ENCODE measurements around the gene GALNT18. TPM values are rescaled to one million over a fixed set of nuclear protein-coding genes. Genes with fewer than 3 reads are reported as not detected.

Gene GALNT18
- total RNA-seq, 1 donor from 2014 or later = 11.7 TPM

DNA sequence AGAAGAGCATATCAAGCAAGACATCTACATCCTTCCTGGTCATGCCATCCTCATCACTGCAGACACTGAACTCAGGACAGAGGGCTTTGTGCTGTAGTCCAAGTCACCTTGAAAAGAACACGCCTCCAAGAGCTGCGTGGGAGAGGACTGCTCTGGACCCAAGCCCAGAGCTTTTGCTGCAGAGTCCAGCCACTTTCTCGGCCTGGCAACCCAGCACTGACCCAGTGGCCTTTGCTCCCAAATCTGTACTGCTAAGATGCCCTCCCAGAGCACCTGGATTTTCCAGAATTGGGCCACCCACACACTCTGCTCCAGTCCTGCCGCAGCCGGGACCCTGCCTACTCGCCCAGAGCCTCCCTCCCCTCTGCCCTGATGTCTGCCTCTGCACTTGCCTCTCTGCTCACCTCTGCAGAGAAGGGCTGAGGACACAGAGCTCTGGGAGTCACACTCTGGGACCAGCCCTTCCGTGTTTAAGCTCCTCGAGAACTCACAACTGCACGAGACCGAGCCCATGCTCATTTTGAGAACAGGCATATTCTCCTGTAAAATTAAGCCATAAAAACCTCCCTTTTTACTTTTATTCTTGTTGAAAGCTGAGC is 185.0 kb downstream of the GALNT18 start:
- H3K4me1 Mint-ChIP-seq (ENCODE audit: unreplicated experiment) = peaks cover 19% of the 10 kb centered on the region
- peaks cover 2% of the 10 kb centered on the region for H3K36me3 Mint-ChIP-seq
- DNase-seq (ENCODE audit: extremely low spot score, unreplicated experiment) = no peak
- no peak overlapping the region for H3K4me3 Mint-ChIP-seq
- TF ChIP-seq, protein P1, sequence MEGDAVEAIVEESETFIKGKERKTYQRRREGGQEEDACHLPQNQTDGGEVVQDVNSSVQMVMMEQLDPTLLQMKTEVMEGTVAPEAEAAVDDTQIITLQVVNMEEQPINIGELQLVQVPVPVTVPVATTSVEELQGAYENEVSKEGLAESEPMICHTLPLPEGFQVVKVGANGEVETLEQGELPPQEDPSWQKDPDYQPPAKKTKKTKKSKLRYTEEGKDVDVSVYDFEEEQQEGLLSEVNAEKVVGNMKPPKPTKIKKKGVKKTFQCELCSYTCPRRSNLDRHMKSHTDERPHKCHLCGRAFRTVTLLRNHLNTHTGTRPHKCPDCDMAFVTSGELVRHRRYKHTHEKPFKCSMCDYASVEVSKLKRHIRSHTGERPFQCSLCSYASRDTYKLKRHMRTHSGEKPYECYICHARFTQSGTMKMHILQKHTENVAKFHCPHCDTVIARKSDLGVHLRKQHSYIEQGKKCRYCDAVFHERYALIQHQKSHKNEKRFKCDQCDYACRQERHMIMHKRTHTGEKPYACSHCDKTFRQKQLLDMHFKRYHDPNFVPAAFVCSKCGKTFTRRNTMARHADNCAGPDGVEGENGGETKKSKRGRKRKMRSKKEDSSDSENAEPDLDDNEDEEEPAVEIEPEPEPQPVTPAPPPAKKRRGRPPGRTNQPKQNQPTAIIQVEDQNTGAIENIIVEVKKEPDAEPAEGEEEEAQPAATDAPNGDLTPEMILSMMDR (conservative IDR thresholded peaks at IDR 0.05) = no peak
- no peak overlapping the region for H3K27ac Mint-ChIP-seq
- peaks cover 26% of the 10 kb centered on the region for H3K27me3 Mint-ChIP-seq
- no peaks in the 10 kb centered on the region for H3K9me3 Mint-ChIP-seq

DNA sequence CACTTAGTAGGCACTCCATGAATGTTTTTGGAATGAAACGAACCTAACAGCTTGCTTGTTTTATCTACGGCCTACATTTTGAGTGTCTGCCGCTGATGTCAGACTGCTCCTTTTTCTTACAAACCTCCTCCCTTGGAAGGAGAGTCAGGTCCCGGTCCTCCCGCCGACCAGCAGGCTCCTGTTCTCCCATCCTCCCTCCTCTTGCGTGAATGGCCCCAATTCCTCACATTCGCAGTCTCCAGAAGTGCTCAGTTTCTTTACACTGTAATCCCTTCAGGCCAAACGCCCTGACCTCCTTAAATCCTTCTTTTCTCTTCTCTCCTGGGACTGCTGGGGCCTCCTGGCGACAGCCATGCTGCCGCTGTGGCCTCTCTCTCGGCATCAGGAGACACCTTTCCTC is 186.2 kb downstream of the GALNT18 start:
- Mint-ChIP-seq H3K27me3 (peaks cover 35% of the 10 kb centered on the region), H3K9me3 (no peaks in the 10 kb centered on the region), H3K27ac (no peak overlapping the region), H3K4me3 (no peak overlapping the region), H3K36me3 (peaks cover 12% of the 10 kb centered on the region), H3K4me1 (ENCODE audit: unreplicated experiment) (peaks cover 11% of the 10 kb centered on the region)
- DNase-seq (ENCODE audit: extremely low spot score, unreplicated experiment) = no peak
- TF ChIP-seq, protein P1 (conservative IDR thresholded peaks at IDR 0.05) = no peak

DNA sequence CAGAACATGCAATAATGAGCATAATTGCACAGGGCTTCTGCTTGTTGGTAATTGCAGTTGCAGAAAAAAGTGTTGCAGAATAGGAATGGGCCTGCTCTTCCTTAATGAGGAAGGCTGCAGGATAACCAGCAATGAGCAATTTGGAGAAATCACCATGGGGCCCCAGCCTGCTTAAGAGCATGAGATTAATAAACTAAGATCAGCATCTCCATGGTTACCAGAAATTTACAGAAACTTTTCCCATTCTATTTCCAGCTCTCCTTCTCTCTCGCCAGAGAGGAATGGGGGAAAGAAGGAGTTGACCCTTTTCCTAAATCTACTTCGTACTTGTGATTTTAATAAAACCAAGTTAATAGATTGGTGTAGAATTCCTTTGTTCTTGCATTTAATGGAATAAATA is 187.8 kb downstream of the GALNT18 start:
- TF ChIP-seq, protein P1 (conservative IDR thresholded peaks at IDR 0.05) = no peak
- Mint-ChIP-seq H3K9me3 (no peaks in the 10 kb centered on the region), H3K36me3 (peaks cover 13% of the 10 kb centered on the region), H3K4me1 (ENCODE audit: unreplicated experiment) (peaks cover 11% of the 10 kb centered on the region), H3K27me3 (peaks cover 36% of the 10 kb centered on the region), H3K27ac (no peak overlapping the region), H3K4me3 (no peak overlapping the region)
- no peak for DNase-seq (ENCODE audit: extremely low spot score, unreplicated experiment)

DNA sequence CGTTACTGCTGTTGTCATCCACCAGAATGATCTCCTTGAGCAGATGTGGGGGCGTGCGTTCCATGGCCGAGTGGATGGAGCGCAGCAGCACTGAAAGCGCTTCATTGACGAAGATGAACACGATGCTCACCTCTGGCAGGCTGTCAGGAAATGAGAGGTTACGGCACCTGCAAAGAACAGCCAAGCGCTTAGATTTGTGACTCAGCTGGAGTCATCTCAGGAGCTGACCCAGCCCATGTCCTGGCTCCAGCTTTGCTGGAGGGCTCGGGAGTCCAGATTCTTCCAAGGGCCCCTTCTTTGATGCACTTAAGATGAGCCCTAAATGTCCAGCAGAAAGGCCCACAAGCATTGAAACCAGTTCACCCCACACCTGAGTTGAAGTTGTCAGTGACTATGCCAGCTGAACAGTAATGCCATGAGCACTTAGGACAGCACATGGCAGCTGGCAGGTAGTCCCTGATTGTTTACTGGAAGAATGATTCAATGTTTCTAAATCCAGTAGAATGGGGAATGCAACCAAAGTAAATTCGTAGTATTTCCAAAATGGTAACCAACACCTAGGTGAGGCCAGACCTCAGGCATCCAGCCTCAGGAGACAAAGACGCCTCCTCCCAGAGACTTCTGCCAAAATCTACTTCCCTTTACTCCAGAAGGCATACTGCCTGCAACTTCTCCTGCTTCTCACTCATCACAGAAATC is 189.0 kb downstream of the GALNT18 start:
- Mint-ChIP-seq H3K27ac (no peak overlapping the region), H3K4me3 (no peak overlapping the region), H3K27me3 (peaks cover 33% of the 10 kb centered on the region), H3K36me3 (peaks cover 13% of the 10 kb centered on the region), H3K9me3 (no peaks in the 10 kb centered on the region), H3K4me1 (ENCODE audit: unreplicated experiment) (peaks cover 11% of the 10 kb centered on the region)
- TF ChIP-seq, protein P1 (conservative IDR thresholded peaks at IDR 0.05) = no peak
- no peak for DNase-seq (ENCODE audit: extremely low spot score, unreplicated experiment)

DNA sequence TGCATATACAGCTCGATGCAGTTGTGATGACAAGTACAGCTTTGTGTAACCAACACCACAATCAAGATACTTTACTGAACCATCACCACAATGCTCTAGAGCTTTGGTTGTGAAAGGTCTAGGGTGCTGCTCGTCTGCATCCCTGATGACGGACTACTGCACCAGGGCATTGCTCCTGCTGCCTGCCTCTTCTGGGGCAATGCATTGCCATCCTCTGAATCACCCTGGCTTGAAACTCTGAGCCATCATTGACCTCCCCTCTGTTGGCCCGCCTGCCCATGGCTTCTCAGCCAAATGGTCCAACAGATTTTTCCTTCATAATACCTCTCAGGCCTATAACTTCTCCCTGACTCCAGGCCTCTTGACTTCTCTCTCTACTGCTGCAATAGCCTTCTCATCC is 191.4 kb downstream of the GALNT18 start:
- DNase-seq (ENCODE audit: extremely low spot score, unreplicated experiment) = no peak
- H3K9me3 Mint-ChIP-seq = no peaks in the 10 kb centered on the region
- H3K36me3 Mint-ChIP-seq = peaks cover 13% of the 10 kb centered on the region
- no peak overlapping the region for H3K4me3 Mint-ChIP-seq
- peaks cover 25% of the 10 kb centered on the region for H3K27me3 Mint-ChIP-seq
- H3K27ac Mint-ChIP-seq = no peak overlapping the region
- TF ChIP-seq, protein P1 (conservative IDR thresholded peaks at IDR 0.05) = no peak
- peaks cover 22% of the 10 kb centered on the region for H3K4me1 Mint-ChIP-seq (ENCODE audit: unreplicated experiment)

All from type B pancreatic cell (in vitro differentiated cells).